Subcutaneous adipose tissue (tissue), 4 donors: ENCODE results near the gene CFAP97D2. TPM values are rescaled to one million over a fixed set of nuclear protein-coding genes. Genes with fewer than 3 reads are reported as not detected.

Experiments used
- total RNA-seq, 4 donors: library from RNA; depleted of rRNA; stranded (reverse); fragments of >200 nt; gene quantifications; one replicate each; pipeline ENCODE4 v1.1.0, GENCODE V29; 2016
- TF ChIP-seq, protein P1 (sequence below): fragments of 450-650 bp; IDR thresholded peaks from one replicate; pipeline ENCODE4 v1.5.1; 2016; ENCODE audit warnings: low read depth, mild to moderate bottlenecking, control low read depth, antibody characterized with exemption, moderate library complexity

The CFAP97D2 gene
- total RNA-seq, 4 donors from 2014 or later = not detected

GRCh38 chr13:114219392-114219791, 40.3 kb downstream of the CFAP97D2 start:
- TF ChIP-seq, protein P1, sequence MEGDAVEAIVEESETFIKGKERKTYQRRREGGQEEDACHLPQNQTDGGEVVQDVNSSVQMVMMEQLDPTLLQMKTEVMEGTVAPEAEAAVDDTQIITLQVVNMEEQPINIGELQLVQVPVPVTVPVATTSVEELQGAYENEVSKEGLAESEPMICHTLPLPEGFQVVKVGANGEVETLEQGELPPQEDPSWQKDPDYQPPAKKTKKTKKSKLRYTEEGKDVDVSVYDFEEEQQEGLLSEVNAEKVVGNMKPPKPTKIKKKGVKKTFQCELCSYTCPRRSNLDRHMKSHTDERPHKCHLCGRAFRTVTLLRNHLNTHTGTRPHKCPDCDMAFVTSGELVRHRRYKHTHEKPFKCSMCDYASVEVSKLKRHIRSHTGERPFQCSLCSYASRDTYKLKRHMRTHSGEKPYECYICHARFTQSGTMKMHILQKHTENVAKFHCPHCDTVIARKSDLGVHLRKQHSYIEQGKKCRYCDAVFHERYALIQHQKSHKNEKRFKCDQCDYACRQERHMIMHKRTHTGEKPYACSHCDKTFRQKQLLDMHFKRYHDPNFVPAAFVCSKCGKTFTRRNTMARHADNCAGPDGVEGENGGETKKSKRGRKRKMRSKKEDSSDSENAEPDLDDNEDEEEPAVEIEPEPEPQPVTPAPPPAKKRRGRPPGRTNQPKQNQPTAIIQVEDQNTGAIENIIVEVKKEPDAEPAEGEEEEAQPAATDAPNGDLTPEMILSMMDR = no peak

GRCh38 chr13:114222461-114222968, 43.5 kb downstream of the CFAP97D2 start:
- TF ChIP-seq, protein P1 = no peak

- TF ChIP-seq, protein P1 = no peak
Measured at GRCh38 chr13:114224201-114224600, 45.1 kb downstream of the CFAP97D2 start.

DNA sequence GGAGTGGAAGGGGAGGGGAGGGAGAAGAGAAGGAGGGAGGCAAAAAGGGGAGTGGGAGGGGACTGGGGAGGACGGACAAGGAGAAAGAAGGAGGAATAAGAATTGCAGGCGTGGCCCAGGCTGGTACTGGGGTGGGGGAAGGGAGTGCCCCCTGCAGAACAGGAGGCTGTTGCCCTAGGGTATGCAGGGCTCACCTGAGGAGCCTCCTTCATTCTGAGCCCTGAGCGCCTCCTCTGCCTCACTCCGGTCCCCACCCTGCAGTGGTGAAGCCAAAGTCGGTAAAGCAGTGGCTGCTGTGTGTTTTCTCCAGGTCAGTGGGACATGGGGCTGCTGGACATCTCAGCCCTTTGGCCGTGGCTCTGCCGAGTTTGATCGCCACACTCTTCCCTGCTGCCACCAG, 46.6 kb downstream of the CFAP97D2 start:
- TF ChIP-seq, protein P1 = no peak

- TF ChIP-seq, protein P1 = no peak
Measured at GRCh38 chr13:114226088-114226487, 47.0 kb downstream of the CFAP97D2 start.

GRCh38 chr13:114226699-114227323, 47.8 kb downstream of the CFAP97D2 start:
- TF ChIP-seq, protein P1 = no peak

GRCh38 chr13:114227528-114227927, 48.5 kb downstream of the CFAP97D2 start:
- TF ChIP-seq, protein P1 = no peak
